Mesodermal cell (in vitro differentiated cells): ENCODE data around the gene UNK. TPM values are rescaled to one million over a fixed set of nuclear protein-coding genes. Genes with fewer than 3 reads are reported as not detected.

ENCODE experiments used
- H3K27ac ChIP-seq: 2 replicates; pipeline ENCODE4 v1.7.0; 2013; ENCODE audit warnings: mild to moderate bottlenecking, low read depth, low read length, moderate library complexity; ENCODE audit not compliant: severe bottlenecking
- H3K36me3 ChIP-seq: 2 replicates; pipeline ENCODE4 v1.7.1; 2013; ENCODE audit warnings: mild to moderate bottlenecking, low read length, moderate library complexity; ENCODE audit not compliant: control insufficient read depth, insufficient read depth
- H3K4me1 ChIP-seq: one replicate; pipeline ENCODE4 v1.7.1; 2013; ENCODE audit warnings: mild to moderate bottlenecking, low read length; ENCODE audit not compliant: insufficient read depth, control insufficient read depth, poor library complexity, severe bottlenecking
- H3K4me3 ChIP-seq: 2 replicates; pipeline ENCODE4 v1.7.0; 2013; ENCODE audit warnings: low read length, control low read depth, mild to moderate bottlenecking; ENCODE audit not compliant: insufficient read depth, poor library complexity, severe bottlenecking; ENCODE audit errors: extremely low read depth
- H3K9me3 ChIP-seq: 2 replicates; pipeline ENCODE4 v1.7.1; 2013; ENCODE audit warnings: mild to moderate bottlenecking, low read length, moderate library complexity; ENCODE audit not compliant: control insufficient read depth
- WGBS, 2 experiments: methylation state at CpG; one replicate each; pipeline ENCODE4 v1.1.5; 2013; ENCODE audit warnings: missing lambda C conversion rate in 2 of 2; ENCODE audit not compliant: insufficient coverage in 2 of 2; 5-methylcytosine and 5-hydroxymethylcytosine counted together
- polyA plus RNA-seq, 2 experiments: library from polyadenylated mRNA; stranded (reverse); fragments of 50-300 nt; gene quantifications; one replicate each; pipeline ENCODE4 v1.2.3, GENCODE V29; 2013

The UNK gene, protein sequence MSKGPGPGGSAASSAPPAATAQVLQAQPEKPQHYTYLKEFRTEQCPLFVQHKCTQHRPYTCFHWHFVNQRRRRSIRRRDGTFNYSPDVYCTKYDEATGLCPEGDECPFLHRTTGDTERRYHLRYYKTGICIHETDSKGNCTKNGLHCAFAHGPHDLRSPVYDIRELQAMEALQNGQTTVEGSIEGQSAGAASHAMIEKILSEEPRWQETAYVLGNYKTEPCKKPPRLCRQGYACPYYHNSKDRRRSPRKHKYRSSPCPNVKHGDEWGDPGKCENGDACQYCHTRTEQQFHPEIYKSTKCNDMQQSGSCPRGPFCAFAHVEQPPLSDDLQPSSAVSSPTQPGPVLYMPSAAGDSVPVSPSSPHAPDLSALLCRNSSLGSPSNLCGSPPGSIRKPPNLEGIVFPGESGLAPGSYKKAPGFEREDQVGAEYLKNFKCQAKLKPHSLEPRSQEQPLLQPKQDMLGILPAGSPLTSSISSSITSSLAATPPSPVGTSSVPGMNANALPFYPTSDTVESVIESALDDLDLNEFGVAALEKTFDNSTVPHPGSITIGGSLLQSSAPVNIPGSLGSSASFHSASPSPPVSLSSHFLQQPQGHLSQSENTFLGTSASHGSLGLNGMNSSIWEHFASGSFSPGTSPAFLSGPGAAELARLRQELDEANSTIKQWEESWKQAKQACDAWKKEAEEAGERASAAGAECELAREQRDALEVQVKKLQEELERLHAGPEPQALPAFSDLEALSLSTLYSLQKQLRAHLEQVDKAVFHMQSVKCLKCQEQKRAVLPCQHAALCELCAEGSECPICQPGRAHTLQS
- 27.2 TPM for polyA plus RNA-seq (2013, experiment 1 of 2)
- 24.0 TPM for polyA plus RNA-seq (2013, experiment 2 of 2)

DNA sequence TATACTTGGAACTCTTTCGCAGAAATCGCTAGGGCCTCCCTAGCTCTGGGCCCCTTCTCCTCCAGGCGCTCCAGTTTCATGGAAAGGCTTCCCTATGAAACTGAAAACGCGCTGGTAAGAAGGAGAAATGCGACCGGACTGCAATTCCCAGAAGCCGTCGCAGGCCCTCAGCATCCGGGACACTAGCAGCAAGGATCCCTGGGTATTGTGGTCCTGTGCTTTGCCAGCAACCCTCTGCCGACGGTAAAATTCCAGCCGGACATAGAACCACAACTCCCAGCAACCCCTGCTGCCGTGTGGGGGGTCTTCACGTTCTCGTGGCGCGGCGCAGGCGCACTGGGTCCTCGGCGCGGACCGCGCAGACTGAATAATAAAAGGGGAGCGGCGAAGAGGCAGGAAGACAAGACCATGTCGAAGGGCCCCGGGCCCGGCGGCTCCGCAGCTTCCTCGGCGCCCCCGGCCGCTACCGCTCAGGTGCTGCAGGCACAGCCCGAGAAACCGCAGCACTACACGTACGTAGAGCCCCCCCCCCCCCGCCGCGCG is at the start of gene UNK:
TSS of gene UNK (plus strand) at position 334 of the 543 bp plus-strand sequence. CDS start at position 409, 75 bp downstream.
- Histone ChIP-seq H3K9me3 (no peaks in the 10 kb centered on the region), H3K27ac (peak within 1 kb of the TSS; percentile 100), H3K36me3 (peaks cover 3% of the 10 kb centered on the region), H3K4me3 (peak within 1 kb of the TSS; percentile 48), H3K4me1 (peaks cover 16% of the 10 kb centered on the region)
- 0 to 2% methylated on average over 38 to 40 of the region's 45 CpGs for WGBS, 2 experiments

DNA sequence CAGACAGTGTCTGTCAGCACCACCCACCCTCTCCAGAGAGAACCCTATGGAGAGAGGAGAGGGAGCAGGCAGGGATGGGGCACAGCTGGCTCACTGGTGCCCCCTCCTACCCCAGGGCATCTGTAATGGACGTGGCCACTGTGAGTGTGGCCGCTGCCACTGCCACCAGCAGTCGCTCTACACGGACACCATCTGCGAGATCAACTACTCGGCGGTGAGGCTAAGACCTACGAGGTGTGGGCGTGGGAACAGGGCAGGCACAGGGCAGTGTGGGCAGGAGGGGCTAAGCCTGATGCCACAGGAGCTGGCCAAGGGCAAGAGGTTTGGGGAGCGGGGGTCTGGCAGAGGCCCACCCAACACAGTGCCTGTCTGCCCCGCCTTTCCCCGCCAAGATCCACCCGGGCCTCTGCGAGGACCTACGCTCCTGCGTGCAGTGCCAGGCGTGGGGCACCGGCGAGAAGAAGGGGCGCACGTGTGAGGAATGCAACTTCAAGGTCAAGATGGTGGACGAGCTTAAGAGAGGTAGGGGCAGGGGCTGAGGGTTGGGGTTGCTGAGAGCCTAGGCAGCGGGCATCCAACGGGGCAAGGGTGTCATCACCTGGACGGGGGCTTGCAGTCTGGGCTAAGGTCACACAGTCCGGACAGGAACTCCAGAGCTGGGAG is 48.3 kb upstream of the UNK start:
- WGBS, 2 experiments, result 92 to 94% methylated on average over 24 of the region's 26 CpGs
- Histone ChIP-seq H3K4me1 (no peaks in the 10 kb centered on the region), H3K36me3 (no peaks in the 10 kb centered on the region), H3K9me3 (no peaks in the 10 kb centered on the region), H3K4me3 (no peak overlapping the region), H3K27ac (no peak overlapping the region)

DNA sequence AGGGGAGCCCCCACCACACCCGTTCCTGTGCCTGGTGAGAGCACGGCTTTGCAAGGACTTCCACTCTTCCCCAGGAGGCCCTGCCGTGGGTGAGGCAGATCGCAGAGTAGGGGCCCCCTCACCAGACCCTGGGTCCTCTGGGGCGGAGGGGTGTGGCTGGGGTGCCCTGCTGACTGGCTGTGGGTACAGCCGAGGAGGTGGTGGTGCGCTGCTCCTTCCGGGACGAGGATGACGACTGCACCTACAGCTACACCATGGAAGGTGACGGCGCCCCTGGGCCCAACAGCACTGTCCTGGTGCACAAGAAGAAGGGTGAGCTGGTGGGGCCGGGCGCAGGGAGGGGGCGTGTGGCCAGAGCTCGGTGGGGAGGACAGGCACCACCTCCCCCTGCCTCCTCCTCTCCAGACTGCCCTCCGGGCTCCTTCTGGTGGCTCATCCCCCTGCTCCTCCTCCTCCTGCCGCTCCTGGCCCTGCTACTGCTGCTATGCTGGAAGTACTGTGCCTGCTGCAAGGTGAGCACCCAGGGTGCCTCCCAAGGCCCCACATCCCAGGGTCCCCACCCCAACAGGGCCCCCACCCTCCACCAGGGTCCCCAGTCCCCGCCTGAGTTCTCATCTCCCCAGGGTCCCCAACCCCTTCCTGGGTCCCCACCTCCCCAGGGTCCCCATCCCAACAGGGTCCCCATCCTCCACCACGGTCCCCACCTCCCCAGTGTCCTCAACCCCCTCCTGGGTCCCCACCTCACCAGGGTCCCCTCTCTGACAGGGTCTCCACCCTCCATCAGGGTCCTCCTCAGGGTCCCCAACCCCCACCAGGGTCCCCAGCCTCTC is 47.3 kb upstream of the UNK start:
- no peaks in the 10 kb centered on the region for H3K36me3 ChIP-seq
- no peak overlapping the region for H3K27ac ChIP-seq
- no peak overlapping the region for H3K4me3 ChIP-seq
- no peaks in the 10 kb centered on the region for H3K4me1 ChIP-seq
- no peaks in the 10 kb centered on the region for H3K9me3 ChIP-seq
- 80 to 88% methylated on average over 13 to 18 of the region's 20 CpGs for WGBS, 2 experiments

DNA sequence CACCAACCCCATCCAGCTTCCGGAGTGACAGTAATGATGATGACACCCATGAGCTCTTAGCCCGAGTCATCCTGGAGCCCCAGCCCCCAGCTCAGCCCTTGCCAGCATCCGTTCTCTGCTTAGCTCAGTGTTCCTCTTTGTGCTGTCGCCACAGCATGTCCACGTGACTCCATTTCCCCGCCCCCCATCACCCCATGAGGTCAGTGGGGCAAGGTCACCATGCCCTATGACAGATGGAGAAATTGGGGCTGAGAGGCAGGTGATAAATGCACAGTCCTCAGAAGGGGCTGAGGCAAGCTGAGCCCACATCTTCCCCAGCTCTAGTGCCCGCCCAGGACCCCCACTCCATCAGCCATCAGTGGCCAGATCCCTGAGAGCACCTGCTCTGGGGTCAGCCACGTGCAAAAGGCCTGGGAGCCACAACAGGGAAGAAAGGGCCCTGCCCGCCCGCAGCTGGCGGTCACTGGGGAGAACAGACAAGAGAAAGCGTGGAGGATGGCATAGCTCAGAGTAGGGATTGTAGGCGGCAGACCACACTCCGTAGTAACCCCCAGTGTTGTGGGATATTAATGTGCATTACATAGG is 46.3 kb upstream of the UNK start:
- no peaks in the 10 kb centered on the region for H3K36me3 ChIP-seq
- no peak overlapping the region for H3K27ac ChIP-seq
- 82 to 83% methylated on average over 8 to 14 of the region's 14 CpGs for WGBS, 2 experiments
- no peaks in the 10 kb centered on the region for H3K9me3 ChIP-seq
- H3K4me3 ChIP-seq, result no peak overlapping the region
- H3K4me1 ChIP-seq, result no peaks in the 10 kb centered on the region

DNA sequence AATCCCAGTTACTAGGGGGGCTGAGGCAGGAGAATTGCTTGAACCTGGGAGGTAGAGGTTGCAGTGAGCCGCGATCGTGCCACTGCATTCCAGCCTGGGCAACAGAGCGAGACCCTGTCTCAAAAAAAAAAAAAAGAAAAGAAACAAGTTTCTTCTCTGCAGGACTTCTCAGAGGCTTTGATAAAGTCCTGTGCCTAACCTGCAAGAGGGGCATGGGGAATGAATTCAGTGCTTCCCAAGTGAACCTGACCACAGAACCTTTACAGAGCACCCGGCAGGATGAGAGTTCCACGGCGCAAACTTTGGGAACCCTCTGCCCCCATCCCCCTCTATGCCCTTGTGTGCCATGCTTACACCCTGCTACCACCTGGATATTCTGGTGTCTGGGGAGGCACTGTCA is 45.4 kb upstream of the UNK start:
- Histone ChIP-seq H3K4me1 (no peaks in the 10 kb centered on the region), H3K27ac (no peak overlapping the region), H3K36me3 (no peaks in the 10 kb centered on the region), H3K4me3 (no peak overlapping the region), H3K9me3 (no peaks in the 10 kb centered on the region)
- WGBS, 2 experiments, result 97 to 100% methylated on average over 6 to 7 of the region's 7 CpGs

DNA sequence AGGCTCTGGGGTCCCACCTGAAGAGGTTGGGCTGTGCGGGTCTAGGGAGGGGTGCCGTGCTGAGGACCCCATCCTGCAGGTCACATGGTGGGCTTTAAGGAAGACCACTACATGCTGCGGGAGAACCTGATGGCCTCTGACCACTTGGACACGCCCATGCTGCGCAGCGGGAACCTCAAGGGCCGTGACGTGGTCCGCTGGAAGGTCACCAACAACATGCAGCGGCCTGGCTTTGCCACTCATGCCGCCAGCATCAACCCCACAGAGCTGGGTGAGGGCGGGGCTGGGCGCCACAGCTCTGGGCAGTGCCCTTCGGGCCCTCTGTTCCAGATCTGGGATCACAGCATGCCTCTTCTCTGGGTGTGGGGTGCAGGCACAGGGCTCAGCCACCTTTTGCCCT is 44.8 kb upstream of the UNK start:
- no peaks in the 10 kb centered on the region for H3K9me3 ChIP-seq

DNA sequence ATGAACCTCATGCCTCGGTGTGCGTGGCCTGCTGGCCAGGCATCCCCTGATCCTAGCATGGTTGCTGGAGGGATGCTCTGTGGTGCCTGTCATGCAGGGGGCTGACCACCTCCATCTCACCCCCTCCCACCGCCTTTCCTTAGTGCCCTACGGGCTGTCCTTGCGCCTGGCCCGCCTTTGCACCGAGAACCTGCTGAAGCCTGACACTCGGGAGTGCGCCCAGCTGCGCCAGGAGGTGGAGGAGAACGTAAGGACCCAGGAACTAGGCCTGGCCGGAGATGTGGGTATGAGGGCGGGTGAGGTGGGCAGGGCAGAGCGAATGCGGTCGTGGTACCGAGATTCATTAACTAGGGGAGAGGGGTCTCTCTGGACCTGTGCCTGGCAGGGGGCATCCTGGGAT is 44.4 kb upstream of the UNK start:
- Histone ChIP-seq H3K4me1 (no peaks in the 10 kb centered on the region), H3K4me3 (no peak overlapping the region), H3K27ac (no peak overlapping the region), H3K36me3 (no peaks in the 10 kb centered on the region), H3K9me3 (no peaks in the 10 kb centered on the region)
- 93 to 95% methylated on average over 15 to 16 of the region's 17 CpGs for WGBS, 2 experiments

More for the DNA sequence above, 44.8 kb upstream of the UNK start:
- H3K27ac ChIP-seq, result no peak overlapping the region
- no peaks in the 10 kb centered on the region for H3K4me1 ChIP-seq
- no peak overlapping the region for H3K4me3 ChIP-seq
- H3K36me3 ChIP-seq, result no peaks in the 10 kb centered on the region
- WGBS, 2 experiments, result 92 to 93% methylated on average over 13 to 14 of the region's 14 CpGs

DNA sequence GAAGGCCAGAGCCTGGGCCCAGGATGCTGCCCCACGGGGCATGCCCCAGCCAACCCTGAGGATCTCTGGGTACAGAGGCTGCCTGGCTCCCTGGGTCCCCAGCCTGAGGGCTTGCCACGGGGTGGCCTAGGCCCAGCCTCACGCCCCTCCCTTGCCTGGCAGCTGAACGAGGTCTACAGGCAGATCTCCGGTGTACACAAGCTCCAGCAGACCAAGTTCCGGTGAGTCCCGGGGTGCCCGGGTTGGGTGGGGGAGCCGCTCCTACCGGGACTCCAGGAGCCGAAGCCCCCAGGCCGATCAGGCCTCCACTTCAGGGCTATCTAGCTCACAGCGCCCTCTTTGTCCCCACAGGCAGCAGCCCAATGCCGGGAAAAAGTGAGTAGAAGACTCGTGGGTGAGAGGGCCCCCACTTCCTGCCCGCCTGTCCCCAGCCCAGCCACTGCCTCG is 44.0 kb upstream of the UNK start:
- Histone ChIP-seq H3K36me3 (no peaks in the 10 kb centered on the region), H3K4me3 (no peak overlapping the region), H3K9me3 (no peaks in the 10 kb centered on the region), H3K27ac (no peak overlapping the region), H3K4me1 (no peaks in the 10 kb centered on the region)
- 88 to 91% methylated on average over 16 of the region's 17 CpGs for WGBS, 2 experiments

DNA sequence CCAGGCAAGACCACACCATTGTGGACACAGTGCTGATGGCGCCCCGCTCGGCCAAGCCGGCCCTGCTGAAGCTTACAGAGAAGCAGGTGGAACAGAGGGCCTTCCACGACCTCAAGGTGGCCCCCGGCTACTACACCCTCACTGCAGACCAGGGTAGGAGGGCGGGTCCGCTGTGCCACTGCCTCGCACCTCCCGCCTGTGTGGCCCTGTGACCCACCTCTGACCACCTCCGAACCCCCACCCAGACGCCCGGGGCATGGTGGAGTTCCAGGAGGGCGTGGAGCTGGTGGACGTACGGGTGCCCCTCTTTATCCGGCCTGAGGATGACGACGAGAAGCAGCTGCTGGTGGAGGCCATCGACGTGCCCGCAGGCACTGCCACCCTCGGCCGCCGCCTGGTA is 42.3 kb upstream of the UNK start:
- no peaks in the 10 kb centered on the region for H3K4me1 ChIP-seq
- H3K4me3 ChIP-seq, result no peak overlapping the region
- WGBS, 2 experiments, result 93% methylated on average over 21 to 22 of the region's 25 CpGs
- H3K9me3 ChIP-seq, result no peaks in the 10 kb centered on the region
- no peak overlapping the region for H3K27ac ChIP-seq
- H3K36me3 ChIP-seq, result no peaks in the 10 kb centered on the region
